Measurements from ENCODE around the gene WIF1. TPM values are rescaled to one million over a fixed set of nuclear protein-coding genes. Genes with fewer than 3 reads are reported as not detected.

Gene WIF1
- total and polyA plus RNA-seq, 7 experiments from 2014 or later, result not detected

- Mint-ChIP-seq H3K27me3 (peaks cover 14 to 37% (median 20%) of the 10 kb centered on the region in 5 donors), H3K27ac (no peak overlapping the region), H3K9me3 (peaks cover 0 to 3% (median 0%) of the 10 kb centered on the region in 11 donors), H3K36me3 (no peaks in the 10 kb centered on the region), H3K4me1 (no peaks in the 10 kb centered on the region), H3K4me3 (no peak overlapping the region)
- H3K27me3 ChIP-seq (ENCODE audit: control insufficient read depth in 2 of 2, insufficient read depth in 2 of 2, low read length in 2 of 2), result no peaks in the 10 kb centered on the region
- ATAC-seq, result no peak
- no peaks in the 10 kb centered on the region for H3K4me1 ChIP-seq (ENCODE audit: control insufficient read depth in 2 of 2, insufficient read depth in 2 of 2, low read length in 2 of 2)
- POLR2A ChIA-PET, result interaction anchor here (0.6 kb wide), 1 partner anchor 42 kb away, joined by 3 read pairs; no protein-coding TSS in a partner anchor
- CTCF ChIA-PET, result interaction anchor here (0.6 kb wide), 1 partner anchor 115 kb away, joined by 3 read pairs; no protein-coding TSS in a partner anchor
- H3K27ac ChIP-seq (ENCODE audit: low read depth, low read length), result no peak overlapping the region
- no peak overlapping the region for H3K4me3 ChIP-seq (ENCODE audit: low read length)
- no peak for DNase-seq
- H3K9me3 ChIP-seq (ENCODE audit: control insufficient read depth in 2 of 3, low read length in 3 of 3), result no peaks in the 10 kb centered on the region
- intact Hi-C loops (cut with micrococcal nuclease), result no loop called here
- H3K36me3 ChIP-seq (ENCODE audit: control insufficient read depth in 2 of 3, insufficient read depth in 3 of 3, low read length in 3 of 3), result no peaks in the 10 kb centered on the region
Observed at GRCh38 chr12:65086236-65086635, 34.9 kb downstream of the WIF1 start.

GRCh38 chr12:65084579-65084978, 36.5 kb downstream of the WIF1 start:
- ChIA-PET CTCF (no interaction called here), POLR2A (no interaction called here)
- no peaks in the 10 kb centered on the region for H3K36me3 Mint-ChIP-seq
- peaks cover 17 to 39% (median 23%) of the 10 kb centered on the region in 5 donors for H3K27me3 Mint-ChIP-seq
- no peak overlapping the region for H3K27ac ChIP-seq (ENCODE audit: low read depth, low read length)
- ATAC-seq (no peak), DNase-seq (no peak)
- intact Hi-C loops (cut with micrococcal nuclease), result no loop called here
- H3K36me3 ChIP-seq (ENCODE audit: control insufficient read depth in 2 of 3, insufficient read depth in 3 of 3, low read length in 3 of 3), result no peaks in the 10 kb centered on the region
- H3K9me3 ChIP-seq (ENCODE audit: control insufficient read depth in 2 of 3, low read length in 3 of 3), result no peaks in the 10 kb centered on the region
- no peaks in the 10 kb centered on the region for H3K4me1 ChIP-seq (ENCODE audit: control insufficient read depth in 2 of 2, insufficient read depth in 2 of 2, low read length in 2 of 2)
- peaks cover 0 to 3% (median 0%) of the 10 kb centered on the region in 11 donors for H3K9me3 Mint-ChIP-seq
- no peaks in the 10 kb centered on the region for H3K27me3 ChIP-seq (ENCODE audit: control insufficient read depth in 2 of 2, insufficient read depth in 2 of 2, low read length in 2 of 2)
- no peak overlapping the region for H3K4me3 ChIP-seq (ENCODE audit: low read length)
- no peaks in the 10 kb centered on the region for H3K4me1 Mint-ChIP-seq
- H3K27ac Mint-ChIP-seq, result no peak overlapping the region
- H3K4me3 Mint-ChIP-seq, result no peak overlapping the region

GRCh38 chr12:65083581-65083980, 37.5 kb downstream of the WIF1 start:
- no peak overlapping the region for H3K4me3 Mint-ChIP-seq
- H3K27me3 ChIP-seq (ENCODE audit: control insufficient read depth in 2 of 2, insufficient read depth in 2 of 2, low read length in 2 of 2), result no peaks in the 10 kb centered on the region
- H3K4me3 ChIP-seq (ENCODE audit: low read length), result no peak overlapping the region
- DNase-seq (no peak), ATAC-seq (no peak)
- no peaks in the 10 kb centered on the region for H3K36me3 ChIP-seq (ENCODE audit: control insufficient read depth in 2 of 3, insufficient read depth in 3 of 3, low read length in 3 of 3)
- intact Hi-C loops (cut with micrococcal nuclease), result no loop called here
- H3K9me3 Mint-ChIP-seq, result peaks cover 0 to 3% (median 0%) of the 10 kb centered on the region in 11 donors
- ChIA-PET CTCF (no interaction called here), POLR2A (no interaction called here)
- H3K27ac Mint-ChIP-seq, result no peak overlapping the region
- H3K36me3 Mint-ChIP-seq, result no peaks in the 10 kb centered on the region
- no peak overlapping the region for H3K27ac ChIP-seq (ENCODE audit: low read depth, low read length)
- peaks cover 18 to 43% (median 27%) of the 10 kb centered on the region in 5 donors for H3K27me3 Mint-ChIP-seq
- H3K4me1 Mint-ChIP-seq, result no peaks in the 10 kb centered on the region
- no peaks in the 10 kb centered on the region for H3K4me1 ChIP-seq (ENCODE audit: control insufficient read depth in 2 of 2, insufficient read depth in 2 of 2, low read length in 2 of 2)
- H3K9me3 ChIP-seq (ENCODE audit: control insufficient read depth in 2 of 3, low read length in 3 of 3), result no peaks in the 10 kb centered on the region

GRCh38 chr12:65082406-65082805, 38.7 kb downstream of the WIF1 start:
- ATAC-seq (no peak), DNase-seq (no peak)
- Histone ChIP-seq H3K9me3 (ENCODE audit: control insufficient read depth in 2 of 3, low read length in 3 of 3) (no peaks in the 10 kb centered on the region), H3K27me3 (ENCODE audit: control insufficient read depth in 2 of 2, insufficient read depth in 2 of 2, low read length in 2 of 2) (no peaks in the 10 kb centered on the region), H3K4me1 (ENCODE audit: control insufficient read depth in 2 of 2, insufficient read depth in 2 of 2, low read length in 2 of 2) (no peaks in the 10 kb centered on the region), H3K27ac (ENCODE audit: low read depth, low read length) (no peak overlapping the region), H3K36me3 (ENCODE audit: control insufficient read depth in 2 of 3, insufficient read depth in 3 of 3, low read length in 3 of 3) (no peaks in the 10 kb centered on the region), H3K4me3 (ENCODE audit: low read length) (no peak overlapping the region)
- POLR2A ChIA-PET, result no interaction called here
- peaks cover 27 to 43% (median 32%) of the 10 kb centered on the region in 5 donors for H3K27me3 Mint-ChIP-seq
- H3K4me3 Mint-ChIP-seq, result no peak overlapping the region
- CTCF ChIA-PET, result no interaction called here
- H3K36me3 Mint-ChIP-seq, result no peaks in the 10 kb centered on the region
- H3K9me3 Mint-ChIP-seq, result peaks cover 0 to 3% (median 0%) of the 10 kb centered on the region in 11 donors
- H3K4me1 Mint-ChIP-seq, result no peaks in the 10 kb centered on the region
- intact Hi-C loops (cut with micrococcal nuclease), result no loop called here
- no peak overlapping the region for H3K27ac Mint-ChIP-seq

GRCh38 chr12:65081496-65081895, 39.6 kb downstream of the WIF1 start:
- no peak overlapping the region for H3K27ac ChIP-seq (ENCODE audit: low read depth, low read length)
- DNase-seq (no peak), ATAC-seq (no peak)
- POLR2A ChIA-PET, result no interaction called here
- Mint-ChIP-seq H3K9me3 (peaks cover 0 to 3% (median 0%) of the 10 kb centered on the region in 11 donors), H3K36me3 (no peaks in the 10 kb centered on the region), H3K27ac (no peak overlapping the region), H3K4me1 (no peaks in the 10 kb centered on the region), H3K27me3 (peaks cover 30 to 48% (median 35%) of the 10 kb centered on the region in 5 donors), H3K4me3 (no peak overlapping the region)
- no peaks in the 10 kb centered on the region for H3K27me3 ChIP-seq (ENCODE audit: control insufficient read depth in 2 of 2, insufficient read depth in 2 of 2, low read length in 2 of 2)
- H3K36me3 ChIP-seq (ENCODE audit: control insufficient read depth in 2 of 3, insufficient read depth in 3 of 3, low read length in 3 of 3), result no peaks in the 10 kb centered on the region
- intact Hi-C loops (cut with micrococcal nuclease), result no loop called here
- no peaks in the 10 kb centered on the region for H3K4me1 ChIP-seq (ENCODE audit: control insufficient read depth in 2 of 2, insufficient read depth in 2 of 2, low read length in 2 of 2)
- no peaks in the 10 kb centered on the region for H3K9me3 ChIP-seq (ENCODE audit: control insufficient read depth in 2 of 3, low read length in 3 of 3)
- no peak overlapping the region for H3K4me3 ChIP-seq (ENCODE audit: low read length)
- CTCF ChIA-PET, result no interaction called here

- ATAC-seq (no peak), DNase-seq (no peak)
- Mint-ChIP-seq H3K36me3 (no peaks in the 10 kb centered on the region), H3K27me3 (peaks cover 13 to 61% (median 30%) of the 10 kb centered on the region in 5 donors), H3K4me1 (no peaks in the 10 kb centered on the region), H3K4me3 (no peak overlapping the region), H3K27ac (no peak overlapping the region), H3K9me3 (peaks cover 0 to 4% (median 0%) of the 10 kb centered on the region in 11 donors)
- POLR2A ChIA-PET, result no interaction called here
- no peak overlapping the region for H3K27ac ChIP-seq (ENCODE audit: low read depth, low read length)
- no peaks in the 10 kb centered on the region for H3K27me3 ChIP-seq (ENCODE audit: control insufficient read depth in 2 of 2, insufficient read depth in 2 of 2, low read length in 2 of 2)
- CTCF ChIA-PET, result no interaction called here
- intact Hi-C loops (cut with micrococcal nuclease), result no loop called here
- H3K36me3 ChIP-seq (ENCODE audit: control insufficient read depth in 2 of 3, insufficient read depth in 3 of 3, low read length in 3 of 3), result no peaks in the 10 kb centered on the region
- H3K4me3 ChIP-seq (ENCODE audit: low read length), result no peak overlapping the region
- no peaks in the 10 kb centered on the region for H3K4me1 ChIP-seq (ENCODE audit: control insufficient read depth in 2 of 2, insufficient read depth in 2 of 2, low read length in 2 of 2)
- no peaks in the 10 kb centered on the region for H3K9me3 ChIP-seq (ENCODE audit: control insufficient read depth in 2 of 3, low read length in 3 of 3)
Observed at GRCh38 chr12:65074932-65075331, 46.2 kb downstream of the WIF1 start.

- H3K4me3 ChIP-seq (ENCODE audit: low read length), result no peak overlapping the region
- ChIA-PET CTCF (no interaction called here), POLR2A (no interaction called here)
- Mint-ChIP-seq H3K36me3 (no peaks in the 10 kb centered on the region), H3K27ac (no peak overlapping the region), H3K4me3 (no peak overlapping the region), H3K9me3 (peaks cover 0 to 7% (median 0%) of the 10 kb centered on the region in 11 donors), H3K27me3 (peaks cover 17 to 36% (median 24%) of the 10 kb centered on the region in 5 donors), H3K4me1 (no peaks in the 10 kb centered on the region)
- DNase-seq (no peak), ATAC-seq (no peak)
- H3K27me3 ChIP-seq (ENCODE audit: control insufficient read depth in 2 of 2, insufficient read depth in 2 of 2, low read length in 2 of 2), result peaks cover 0 to 5% of the 10 kb centered on the region in 2 donors
- H3K36me3 ChIP-seq (ENCODE audit: control insufficient read depth in 2 of 3, insufficient read depth in 3 of 3, low read length in 3 of 3), result no peaks in the 10 kb centered on the region
- H3K27ac ChIP-seq (ENCODE audit: low read depth, low read length), result no peak overlapping the region
- no peaks in the 10 kb centered on the region for H3K4me1 ChIP-seq (ENCODE audit: control insufficient read depth in 2 of 2, insufficient read depth in 2 of 2, low read length in 2 of 2)
- intact Hi-C loops (cut with micrococcal nuclease), result loop anchor here in 1 of 2 donors (10.0 kb wide), 1 partner anchor 165 kb away; no protein-coding TSS in a partner anchor
- no peaks in the 10 kb centered on the region for H3K9me3 ChIP-seq (ENCODE audit: control insufficient read depth in 2 of 3, low read length in 3 of 3)
Observed at GRCh38 chr12:65069336-65069735, 51.8 kb downstream of the WIF1 start.
